ENCODE measurements around the gene API5.
"Not testable (repeated sequence)": the region's sequence is repeated elsewhere in the genome, so short reads cannot be mapped to it uniquely, and the experiment has no call there.

Gene API5
- total RNA-seq: 61.1 to 162 (median 128) reads per million in 18 experiments

GRCh38 chr11:43311791-43312607 lies at the start of gene API5:
TSS of gene API5 (plus strand) at chr11:43311996. CDS start at chr11:43312128, 132 bp downstream.
- DNase-seq: peak; percentile 98

GRCh38 chr11:43267856-43268580 lies 43.8 kb upstream of the API5 start:
- DNase-seq: no peak

- DNase-seq: no peak
Measured at GRCh38 chr11:43268786-43269185, 43.0 kb upstream of the API5 start.

GRCh38 chr11:43269254-43269918 lies 42.4 kb upstream of the API5 start:
- no peak for DNase-seq

GRCh38 chr11:43270468-43270867 lies 41.3 kb upstream of the API5 start:
- DNase-seq: no peak

GRCh38 chr11:43278193-43278956 lies 33.4 kb upstream of the API5 start:
- no peak for DNase-seq

- peak; percentile 12 to 38 for DNase-seq
Measured at GRCh38 chr11:43282607-43283440, 29.0 kb upstream of the API5 start.

- DNase-seq: no peak
Measured at GRCh38 chr11:43285826-43286225, 26.0 kb upstream of the API5 start.

GRCh38 chr11:43289368-43289767 lies 22.4 kb upstream of the API5 start:
- DNase-seq: no peak

GRCh38 chr11:43298397-43298796 lies 13.4 kb upstream of the API5 start:
- DNase-seq: no peak

GRCh38 chr11:43315966-43316365 lies 4.2 kb downstream of the API5 start:
- DNase-seq: peak; percentile 0 to 35

GRCh38 chr11:43316451-43316850 lies 4.7 kb downstream of the API5 start:
- no peak for DNase-seq

- no peak for DNase-seq
Measured at GRCh38 chr11:43327987-43328386, 16.2 kb downstream of the API5 start.

GRCh38 chr11:43328482-43328881 lies 16.7 kb downstream of the API5 start:
- no peak for DNase-seq

GRCh38 chr11:43341159-43341558 lies 29.4 kb downstream of the API5 start:
- DNase-seq: no peak

GRCh38 chr11:43351426-43351825 lies 39.6 kb downstream of the API5 start:
- not testable (repeated sequence) for DNase-seq

- no peak for DNase-seq
Measured at GRCh38 chr11:43354311-43354710, 42.5 kb downstream of the API5 start.

GRCh38 chr11:43356336-43356735 lies 44.5 kb downstream of the API5 start:
- no peak for DNase-seq

GRCh38 chr11:43358279-43358800 lies 46.5 kb downstream of the API5 start:
- DNase-seq: peak in 1 of 2 donors; percentile 19

GRCh38 chr11:43358801-43359421 lies 47.1 kb downstream of the API5 start, which contains the start of gene TTC17:
TSS of gene TTC17 (plus strand) at chr11:43358920. CDS start at chr11:43358955, 35 bp downstream.
- peak; percentile 91 to 94 for DNase-seq

GRCh38 chr11:43359422-43359818 lies 47.6 kb downstream of the API5 start:
- DNase-seq: peak in 1 of 2 donors; percentile 6

Data from inflammatory macrophage (primary cell).